HEK293T (cell line): ENCODE measurements around the gene C8A.

Experiments
- CTCF ChIA-PET: fragments of 350-600 bp; formaldehyde crosslinking; extraction: SDS; loops from one replicate; lab custom pipeline; 2021; ENCODE audit warnings: antibody characterized with exemption, inconsistent platforms; lab: Yijun Ruan, JAX
- POLR2A ChIA-PET: fragments of 350-600 bp; formaldehyde crosslinking; extraction: SDS; loops from one replicate; lab custom pipeline; 2020; ENCODE audit warnings: antibody characterized with exemption, inconsistent platforms; lab: Yijun Ruan, JAX
- DNase-seq: peaks from one replicate; pipeline ENCODE4 v3.0.0; 2012; ENCODE audit warnings: mixed read lengths; ENCODE audit errors: extremely low spot score
- ARNT ChIP-seq: fragments of 450-650 bp; IDR thresholded peaks from 2 replicates; pipeline ENCODE4 v1.6.1; 2017; ENCODE audit warnings: mild to moderate bottlenecking
- BHLHE40 ChIP-seq: fragments of 450-650 bp; IDR thresholded peaks from 2 replicates; pipeline ENCODE4 v1.6.1; 2016; ENCODE audit warnings: mild to moderate bottlenecking, moderate library complexity, borderline replicate concordance
- CTBP1 ChIP-seq: fragments of 450-650 bp; IDR thresholded peaks from 2 replicates; pipeline ENCODE4 v1.6.1; 2016; ENCODE audit warnings: borderline replicate concordance
- ELF4 ChIP-seq: fragments of 450-650 bp; IDR thresholded peaks from 2 replicates; pipeline ENCODE4 v1.6.1; 2017; ENCODE audit warnings: antibody characterized with exemption
- FOXA1 ChIP-seq: fragments of 450-650 bp; IDR thresholded peaks from 2 replicates; pipeline ENCODE4 v1.6.1; 2016; ENCODE audit warnings: mild to moderate bottlenecking
- FOXK2 ChIP-seq: fragments of 450-650 bp; IDR thresholded peaks from 2 replicates; pipeline ENCODE4 v1.6.1; 2016; ENCODE audit warnings: mild to moderate bottlenecking
- FOXM1 ChIP-seq: fragments of 450-650 bp; IDR thresholded peaks from 2 replicates; pipeline ENCODE4 v1.6.1; 2017; ENCODE audit warnings: mild to moderate bottlenecking, borderline replicate concordance
- HDGF ChIP-seq: fragments of 450-650 bp; IDR thresholded peaks from 2 replicates; pipeline ENCODE4 v1.6.1; 2017; ENCODE audit warnings: antibody characterized with exemption, borderline replicate concordance
- L3MBTL2 ChIP-seq: fragments of 450-650 bp; conservative IDR thresholded peaks from 2 replicates; pipeline ENCODE4 v1.6.1; 2016; ENCODE audit warnings: mild to moderate bottlenecking
- LEF1 ChIP-seq: fragments of 450-650 bp; IDR thresholded peaks from 2 replicates; pipeline ENCODE4 v1.6.1; 2017; ENCODE audit warnings: mild to moderate bottlenecking, borderline replicate concordance
- NFRKB ChIP-seq: fragments of 450-650 bp; IDR thresholded peaks from 2 replicates; pipeline ENCODE4 v1.6.1; 2016; ENCODE audit warnings: mild to moderate bottlenecking, moderate library complexity
- SP1 ChIP-seq: fragments of 450-650 bp; IDR thresholded peaks from 2 replicates; pipeline ENCODE4 v1.6.1; 2017
- SUZ12 ChIP-seq: fragments of 450-650 bp; IDR thresholded peaks from 2 replicates; pipeline ENCODE4 v1.6.1; 2016; ENCODE audit warnings: mild to moderate bottlenecking
- TARDBP ChIP-seq: fragments of 450-650 bp; IDR thresholded peaks from 2 replicates; pipeline ENCODE4 v1.6.1; 2016
- ZNF384 ChIP-seq: fragments of 450-650 bp; IDR thresholded peaks from 2 replicates; pipeline ENCODE4 v1.6.1; 2016
- TF ChIP-seq, protein P1 (sequence below): fragments of 450-650 bp; IDR thresholded peaks from 2 replicates; pipeline ENCODE4 v1.6.1; 2016

C8A gene

DNA sequence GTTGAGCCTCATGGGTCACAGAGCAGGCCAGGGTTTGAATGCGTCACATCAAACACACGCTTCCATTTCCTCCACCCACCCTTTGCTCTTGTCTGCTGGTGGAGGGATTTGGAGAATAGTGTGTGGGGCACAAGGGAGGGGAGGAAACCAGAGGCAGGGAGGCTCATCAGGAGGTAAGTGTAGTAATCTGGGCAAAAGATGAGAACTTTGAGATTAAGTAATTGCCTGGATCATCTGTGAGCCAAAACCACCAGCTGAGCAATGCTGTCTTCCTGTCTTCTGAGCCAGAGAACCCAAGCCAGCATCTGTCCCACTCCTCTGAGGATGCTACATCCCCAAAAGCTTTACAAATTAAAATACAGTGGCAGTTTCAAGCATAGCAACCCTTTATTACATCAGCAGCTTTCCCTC lies 66.0 kb downstream of the C8A start:
- no peak for DNase-seq
- ChIA-PET CTCF (no interaction called here), POLR2A (no interaction called here)
- TF ChIP-seq LEF1: no peak
- TF ChIP-seq CTBP1: no peak
- no peak for TF ChIP-seq SUZ12
- no peak for TF ChIP-seq FOXA1
- TF ChIP-seq TARDBP: no peak
- TF ChIP-seq FOXM1: no peak
- TF ChIP-seq NFRKB: no peak
- no peak for TF ChIP-seq ELF4
- no peak for TF ChIP-seq HDGF
- no peak for TF ChIP-seq FOXK2
- TF ChIP-seq, protein P1, sequence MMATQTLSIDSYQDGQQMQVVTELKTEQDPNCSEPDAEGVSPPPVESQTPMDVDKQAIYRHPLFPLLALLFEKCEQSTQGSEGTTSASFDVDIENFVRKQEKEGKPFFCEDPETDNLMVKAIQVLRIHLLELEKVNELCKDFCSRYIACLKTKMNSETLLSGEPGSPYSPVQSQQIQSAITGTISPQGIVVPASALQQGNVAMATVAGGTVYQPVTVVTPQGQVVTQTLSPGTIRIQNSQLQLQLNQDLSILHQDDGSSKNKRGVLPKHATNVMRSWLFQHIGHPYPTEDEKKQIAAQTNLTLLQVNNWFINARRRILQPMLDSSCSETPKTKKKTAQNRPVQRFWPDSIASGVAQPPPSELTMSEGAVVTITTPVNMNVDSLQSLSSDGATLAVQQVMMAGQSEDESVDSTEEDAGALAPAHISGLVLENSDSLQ: no peak
- TF ChIP-seq ZNF384: no peak
- no peak for TF ChIP-seq SP1
- TF ChIP-seq ARNT: no peak
- no peak for TF ChIP-seq L3MBTL2

DNA sequence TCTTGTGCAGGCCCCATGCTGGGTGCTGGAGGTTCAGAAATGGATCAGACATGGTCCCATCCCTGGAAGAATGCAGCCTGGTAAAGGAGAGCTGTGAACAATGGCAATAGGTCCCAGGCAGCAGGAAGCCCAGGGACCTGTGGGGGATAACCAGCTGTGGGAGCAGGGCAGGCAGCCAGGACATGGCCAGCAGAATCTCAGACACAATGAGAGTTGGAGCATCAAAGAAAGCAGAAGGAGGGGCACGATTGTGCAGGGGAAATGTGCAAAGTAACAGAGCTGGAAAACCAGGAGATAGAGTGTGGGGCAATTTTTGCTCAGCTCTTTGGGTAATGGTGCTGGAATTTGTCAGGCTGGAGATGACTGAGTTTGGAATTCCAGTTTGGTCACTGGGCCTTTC lies 66.9 kb downstream of the C8A start:
- CTCF ChIA-PET: no interaction called here
- TF ChIP-seq FOXM1 (no peak), ZNF384 (no peak), FOXA1 (no peak), TARDBP (no peak), NFRKB (no peak), BHLHE40 (no peak), CTBP1 (no peak), ARNT (no peak), SUZ12 (no peak), LEF1 (no peak), SP1 (no peak), ELF4 (no peak), L3MBTL2 (no peak)
- TF ChIP-seq, protein P1: no peak
- DNase-seq: no peak
- POLR2A ChIA-PET: no interaction called here

DNA sequence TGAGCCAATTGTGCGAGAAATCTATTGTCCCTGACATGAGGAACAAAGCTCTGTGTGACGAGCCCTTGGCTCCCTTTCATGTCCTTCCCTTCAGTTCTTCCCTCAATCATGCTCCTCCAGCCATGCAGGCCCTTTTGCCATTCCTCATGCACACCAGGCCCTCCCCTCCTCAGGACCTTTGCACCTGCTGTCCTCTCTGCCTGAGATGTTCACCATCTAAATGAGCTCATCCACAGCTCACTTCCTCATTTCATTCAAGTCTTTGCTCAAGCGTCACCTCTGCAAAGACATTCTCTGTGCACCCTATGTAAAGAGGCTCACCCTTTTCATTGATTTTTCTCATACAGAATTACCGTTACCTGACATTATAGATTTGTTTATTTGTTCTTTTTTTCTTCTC lies 67.5 kb downstream of the C8A start:
- CTCF ChIA-PET: no interaction called here
- no peak for TF ChIP-seq TARDBP
- TF ChIP-seq FOXM1: no peak
- TF ChIP-seq FOXA1: no peak
- no peak for TF ChIP-seq NFRKB
- TF ChIP-seq HDGF: no peak
- DNase-seq: no peak
- POLR2A ChIA-PET: no interaction called here

DNA sequence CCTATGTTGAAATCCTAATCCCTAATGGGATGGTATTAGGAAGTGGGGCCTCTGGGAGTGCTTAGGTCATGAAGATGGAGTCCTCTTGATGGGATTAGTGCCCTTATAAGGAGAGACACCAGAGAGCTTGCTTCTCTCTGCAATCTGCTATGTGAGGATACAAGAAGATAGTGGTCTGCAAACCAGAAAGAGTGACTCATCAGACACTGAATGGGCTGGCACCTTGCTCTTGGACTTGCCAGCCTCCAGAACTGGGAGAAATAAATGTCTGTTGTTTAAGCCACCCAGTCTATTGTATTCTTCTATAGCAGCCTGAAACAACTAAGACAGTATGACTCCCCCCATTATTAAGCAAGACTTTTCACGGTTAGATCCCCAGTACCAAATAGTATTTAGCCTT lies 67.9 kb downstream of the C8A start:
- no peak for DNase-seq
- CTCF ChIA-PET: no interaction called here
- TF ChIP-seq ZNF384 (no peak), HDGF (no peak), NFRKB (no peak), TARDBP (no peak), FOXM1 (no peak), ARNT (no peak), L3MBTL2 (no peak), BHLHE40 (no peak), SUZ12 (no peak), CTBP1 (no peak), FOXK2 (no peak)
- POLR2A ChIA-PET: no interaction called here

DNA sequence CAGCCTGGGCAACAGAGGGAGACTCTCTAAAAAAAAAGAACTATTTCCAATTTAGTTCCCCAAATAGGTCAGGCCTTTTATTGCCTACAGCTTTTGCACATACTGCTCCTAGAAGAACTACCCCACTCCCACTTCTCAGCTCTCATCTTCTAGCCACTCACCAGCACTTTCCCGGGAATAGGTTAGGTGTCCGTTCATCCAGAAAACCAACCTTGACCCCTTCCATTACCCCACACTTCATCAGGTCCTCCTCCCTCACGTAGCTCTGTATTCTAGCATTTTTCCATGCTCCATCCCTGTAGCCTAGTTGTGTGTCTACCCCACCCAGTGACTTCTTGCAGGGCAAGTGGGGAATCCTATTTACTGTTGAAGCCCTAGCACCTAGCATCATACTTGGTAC lies 68.6 kb downstream of the C8A start:
- DNase-seq: no peak
- TF ChIP-seq BHLHE40 (no peak), TARDBP (no peak), SUZ12 (no peak), ELF4 (no peak), L3MBTL2 (no peak), FOXK2 (no peak), CTBP1 (no peak), SP1 (no peak), FOXA1 (no peak), ZNF384 (no peak), ARNT (no peak), HDGF (no peak), NFRKB (no peak), LEF1 (no peak), FOXM1 (no peak)
- TF ChIP-seq, protein P1: no peak
- CTCF ChIA-PET: no interaction called here
- POLR2A ChIA-PET: no interaction called here

DNA sequence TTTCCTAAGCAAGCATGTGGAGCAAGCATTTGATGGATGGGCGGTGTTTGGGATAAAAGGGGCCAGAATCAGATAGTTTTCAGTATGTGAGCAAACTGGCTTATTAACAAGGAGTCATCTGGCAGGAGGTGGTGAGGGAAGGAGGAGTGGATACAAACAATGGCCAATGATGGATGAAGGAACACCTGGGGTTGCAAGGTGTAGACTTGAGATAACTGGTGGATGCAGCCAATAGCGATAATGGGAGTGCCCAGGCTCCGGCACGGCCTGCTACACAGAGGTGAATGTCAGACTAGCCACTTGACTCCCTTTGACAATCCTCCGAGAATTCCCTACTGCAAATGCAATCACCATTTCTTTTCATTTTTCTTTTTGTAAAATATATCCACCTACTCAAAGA lies 69.5 kb downstream of the C8A start:
- ChIA-PET CTCF (no interaction called here), POLR2A (no interaction called here)
- DNase-seq: no peak
- TF ChIP-seq FOXM1 (no peak), ZNF384 (no peak), ARNT (no peak), BHLHE40 (no peak), ELF4 (no peak), CTBP1 (no peak)

DNA sequence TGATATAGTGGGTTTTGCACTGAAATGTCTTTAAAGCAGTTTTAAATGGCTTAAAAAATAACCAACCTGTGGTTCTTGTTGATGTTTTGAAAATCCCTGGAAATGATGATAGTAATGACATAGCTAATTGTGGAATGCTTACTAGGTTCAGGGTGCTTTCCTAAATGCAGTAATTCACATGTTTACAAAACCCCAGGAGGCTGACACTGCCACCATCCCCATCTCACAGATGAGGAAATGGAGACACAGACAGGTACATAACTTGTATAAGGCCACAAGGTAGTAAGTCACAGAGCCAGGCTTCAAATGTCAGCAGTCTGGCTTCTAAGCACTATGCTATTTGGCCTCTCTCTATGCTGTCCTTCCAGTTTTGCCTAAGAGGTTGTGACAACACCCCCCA lies 70.6 kb downstream of the C8A start:
- ChIA-PET CTCF (interaction anchor here (0.6 kb wide), 1 partner anchor 8 kb away, joined by 3 read pairs; no protein-coding TSS in a partner anchor), POLR2A (no interaction called here)
- no peak for DNase-seq
- TF ChIP-seq HDGF: no peak
- TF ChIP-seq SP1: no peak
- TF ChIP-seq FOXM1: no peak
- TF ChIP-seq LEF1: no peak
- no peak for TF ChIP-seq TARDBP
- TF ChIP-seq L3MBTL2: no peak
- no peak for TF ChIP-seq BHLHE40
- TF ChIP-seq FOXA1: no peak
- no peak for TF ChIP-seq ELF4
- TF ChIP-seq CTBP1: no peak
- TF ChIP-seq SUZ12: no peak
- TF ChIP-seq ARNT: no peak
- no peak for TF ChIP-seq FOXK2
- no peak for TF ChIP-seq NFRKB
- TF ChIP-seq, protein P1: no peak
- no peak for TF ChIP-seq ZNF384
